IMR-90 (cell line): Measurements from ENCODE around the gene SAMD8. TPM values are rescaled to one million over a fixed set of nuclear protein-coding genes. Genes with fewer than 3 reads are reported as not detected.

ENCODE experiments used
- ATAC-seq: fragments of 200-7000 bp; cut with Tn5 transposase; 2 replicates; pipeline ENCODE4 v1.9.1; 2020; ENCODE audit warnings: low read depth, mild to moderate bottlenecking, moderate library complexity
- BruUV-seq: library from RNA; stranded (reverse); fragments of 400-500 nt; replicated peaks from 2 replicates; lab custom pipeline; 2021; lab: Mats Ljungman, UMichigan
- CTCF ChIA-PET: fragments of 300-600 bp; formaldehyde crosslinking; extraction: SDS; loops from one replicate; lab custom pipeline; 2021; ENCODE audit warnings: antibody characterized with exemption; lab: Yijun Ruan, JAX
- POLR2A ChIA-PET: fragments of 300-600 bp; sonication (Branson Sonifier 250); formaldehyde crosslinking; loops from one replicate; lab custom pipeline; 2022; ENCODE audit warnings: antibody characterized with exemption; ENCODE audit not compliant: unreplicated experiment; lab: Charles Lee
- DNase-seq: peaks from one replicate; pipeline ENCODE4 v3.0.0; 2013
- H2AFZ ChIP-seq: replicated peaks from 2 replicates; pipeline ENCODE3; 2013; ENCODE audit warnings: low read length, mild to moderate bottlenecking; ENCODE audit not compliant: poor library complexity
- H2AK5ac ChIP-seq: 2 replicates; pipeline ENCODE4 v1.6.1; 2013; ENCODE audit warnings: low read depth, low read length, inconsistent platforms
- H2AK9ac ChIP-seq: replicated peaks from 2 replicates; pipeline ENCODE3; 2013; ENCODE audit warnings: mild to moderate bottlenecking, low read depth, low read length, moderate library complexity; ENCODE audit not compliant: poor library complexity
- H2BK120ac ChIP-seq: 2 replicates; pipeline ENCODE4 v1.6.1; 2013; ENCODE audit warnings: low read depth, low read length, inconsistent platforms
- H2BK15ac ChIP-seq: 3 replicates; pipeline ENCODE4 v1.6.1; 2013; ENCODE audit warnings: low read depth, low read length, inconsistent platforms
- H2BK20ac ChIP-seq: 2 replicates; pipeline ENCODE4 v1.6.1; 2013; ENCODE audit warnings: low read depth, mild to moderate bottlenecking, inconsistent platforms, low read length, moderate library complexity
- H2BK5ac ChIP-seq: 2 replicates; pipeline ENCODE4 v1.6.1; 2013; ENCODE audit warnings: mild to moderate bottlenecking, low read depth, low read length, inconsistent platforms; ENCODE audit not compliant: poor library complexity, severe bottlenecking
- H3K14ac ChIP-seq: replicated peaks from 2 replicates; pipeline ENCODE4 v1.6.1; 2013; ENCODE audit warnings: low read depth, low read length, inconsistent platforms
- H3K18ac ChIP-seq: 2 replicates; pipeline ENCODE4 v1.6.1; 2013; ENCODE audit warnings: low read depth, low read length, control low read depth
- H3K23ac ChIP-seq: 2 replicates; pipeline ENCODE4 v1.6.1; 2013; ENCODE audit warnings: low read depth, low read length, inconsistent platforms
- H3K27ac ChIP-seq: 2 replicates; pipeline ENCODE4 v1.5.1; 2013; ENCODE audit warnings: mild to moderate bottlenecking, control low read depth, low read length; ENCODE audit not compliant: insufficient read depth
- H3K27me3 ChIP-seq: 2 replicates; pipeline ENCODE4 v1.6.1; 2013; ENCODE audit warnings: low read length; ENCODE audit not compliant: control insufficient read depth, insufficient read depth
- H3K36me3 ChIP-seq: 2 replicates; pipeline ENCODE4 v1.6.1; 2013; ENCODE audit warnings: low read length, mixed read lengths; ENCODE audit not compliant: control insufficient read depth, insufficient read depth
- H3K4ac ChIP-seq: 2 replicates; pipeline ENCODE4 v1.6.1; 2013; ENCODE audit warnings: low read depth, low read length, inconsistent platforms
- H3K4me1 ChIP-seq: 2 replicates; pipeline ENCODE4 v1.6.1; 2013; ENCODE audit warnings: low read length, mixed read lengths; ENCODE audit not compliant: control insufficient read depth, insufficient read depth
- H3K4me2 ChIP-seq: 2 replicates; pipeline ENCODE4 v1.6.1; 2013; ENCODE audit warnings: low read depth, mild to moderate bottlenecking, control low read depth, low read length, moderate library complexity
- H3K4me3 ChIP-seq: 2 replicates; pipeline ENCODE4 v1.5.1; 2013; ENCODE audit warnings: low read depth, mild to moderate bottlenecking, control low read depth, low read length, moderate library complexity; ENCODE audit not compliant: insufficient read depth
- H3K56ac ChIP-seq: 2 replicates; pipeline ENCODE4 v1.6.1; 2013; ENCODE audit warnings: low read length, inconsistent platforms; ENCODE audit not compliant: insufficient read depth; ENCODE audit errors: extremely low read depth
- H3K79me1 ChIP-seq, 2 experiments: 2 replicates each; pipeline ENCODE4 v1.6.1; 2013; ENCODE audit warnings: low read length in 2 of 2, inconsistent platforms in 1 of 2, low read depth in 1 of 2
- H3K9ac ChIP-seq: 2 replicates; pipeline ENCODE4 v1.6.1; 2013; ENCODE audit warnings: low read depth, low read length, control low read depth
- H3K9me1 ChIP-seq: 2 replicates; pipeline ENCODE4 v1.6.1; 2013; ENCODE audit warnings: low read length, inconsistent platforms; ENCODE audit not compliant: insufficient read depth
- H3K9me3 ChIP-seq: 2 replicates; pipeline ENCODE4 v1.6.1; 2013; ENCODE audit warnings: low read length; ENCODE audit not compliant: control insufficient read depth, insufficient read depth
- H4K20me1 ChIP-seq: 2 replicates; pipeline ENCODE4 v1.6.1; 2013; ENCODE audit warnings: low read length, inconsistent platforms; ENCODE audit not compliant: insufficient read depth
- H4K5ac ChIP-seq: 2 replicates; pipeline ENCODE4 v1.6.1; 2013; ENCODE audit warnings: mild to moderate bottlenecking, low read depth, low read length, control low read depth
- H4K8ac ChIP-seq, 2 experiments: 2 replicates each; pipeline ENCODE4 v1.6.1; 2013; ENCODE audit warnings: low read depth in 2 of 2, low read length in 2 of 2, control low read depth in 1 of 2, inconsistent platforms in 1 of 2
- H4K91ac ChIP-seq: 2 replicates; pipeline ENCODE4 v1.6.1; 2013; ENCODE audit warnings: low read depth, low read length, inconsistent platforms; ENCODE audit not compliant: insufficient read depth
- BHLHE40 ChIP-seq: fragments of 150-350 bp; IDR thresholded peaks from 2 replicates; pipeline ENCODE4 v1.6.1; 2016; ENCODE audit warnings: mild to moderate bottlenecking, low read depth, low read length
- CEBPB ChIP-seq: IDR thresholded peaks from 2 replicates; pipeline ENCODE4 v1.6.1; 2012; ENCODE audit warnings: low read depth, low read length, improper control_type of control experiment
- CHD1 ChIP-seq: IDR thresholded peaks from 2 replicates; pipeline ENCODE4 v1.6.1; 2012; ENCODE audit warnings: low read depth, low read length, improper control_type of control experiment
- CTCF ChIP-seq: conservative IDR thresholded peaks from 2 replicates; pipeline ENCODE4 v1.5.1; 2012; ENCODE audit warnings: mild to moderate bottlenecking, low read depth, low read length, improper control_type of control experiment
- ELK1 ChIP-seq: fragments of 150-350 bp; IDR thresholded peaks from 2 replicates; pipeline ENCODE4 v1.6.1; 2016; ENCODE audit warnings: low read depth, mild to moderate bottlenecking, low read length, moderate library complexity, borderline replicate concordance
- FOS ChIP-seq: fragments of 150-350 bp; IDR thresholded peaks from 2 replicates; pipeline ENCODE4 v1.6.1; 2016; ENCODE audit warnings: low read depth, low read length
- MAFK ChIP-seq: IDR thresholded peaks from 2 replicates; pipeline ENCODE4 v1.6.1; 2012; ENCODE audit warnings: low read depth, low read length, improper control_type of control experiment
- MAZ ChIP-seq: IDR thresholded peaks from 2 replicates; pipeline ENCODE4 v1.6.1; 2012; ENCODE audit warnings: low read depth, mild to moderate bottlenecking, low read length, improper control_type of control experiment, moderate library complexity, borderline replicate concordance
- MXI1 ChIP-seq: IDR thresholded peaks from 2 replicates; pipeline ENCODE4 v1.6.1; 2012; ENCODE audit warnings: low read depth, mild to moderate bottlenecking, low read length, moderate library complexity, borderline replicate concordance
- NFE2L2 ChIP-seq: fragments of 150-350 bp; IDR thresholded peaks from 2 replicates; pipeline ENCODE4 v1.6.1; 2016; ENCODE audit warnings: low read depth, mild to moderate bottlenecking, low read length
- POLR2A ChIP-seq: IDR thresholded peaks from 2 replicates; pipeline ENCODE4 v1.6.1; 2012; ENCODE audit warnings: mild to moderate bottlenecking, low read depth, low read length
- RAD21 ChIP-seq: IDR thresholded peaks from 2 replicates; pipeline ENCODE4 v1.6.1; 2012; ENCODE audit warnings: low read length, improper control_type of control experiment
- RCOR1 ChIP-seq: IDR thresholded peaks from 2 replicates; pipeline ENCODE4 v1.6.1; 2012; ENCODE audit warnings: mild to moderate bottlenecking, low read length, improper control_type of control experiment; ENCODE audit not compliant: insufficient replicate concordance
- RFX5 ChIP-seq: IDR thresholded peaks from 2 replicates; pipeline ENCODE4 v1.8.0; 2012; ENCODE audit warnings: low read depth, mild to moderate bottlenecking, low read length, moderate library complexity
- SMC3 ChIP-seq: fragments of 150-350 bp; IDR thresholded peaks from 2 replicates; pipeline ENCODE4 v1.6.1; 2016; ENCODE audit warnings: low read depth, mild to moderate bottlenecking, antibody characterized with exemption, low read length, moderate library complexity
- WGBS, 2 experiments: methylation state at CpG; one replicate each; pipeline versions ENCODE4 v1.1.5 to v1.1.7; 2013; ENCODE audit warnings: missing lambda C conversion rate in 2 of 2; ENCODE audit not compliant: insufficient read length in 1 of 2; ENCODE audit errors: extremely low coverage in 2 of 2; 5-methylcytosine and 5-hydroxymethylcytosine counted together
- dilution Hi-C: fragments of 300-500 bp; cut with HindIII; formaldehyde crosslinking; loops from one replicate; pipeline ENCODE4 v1.14.3; 2018; ENCODE audit warnings: low sequenced_read_pairs; ENCODE audit not compliant: unreplicated experiment
- in situ Hi-C: fragments of 300-500 bp; cut with MboI; formaldehyde crosslinking; loops from 3 replicates; pipeline ENCODE4 v1.14.3; 2019; ENCODE audit warnings: low sequenced_read_pairs, inconsistent platforms, mixed read lengths
- intact Hi-C: fragments of 100-400 bp; cut with micrococcal nuclease; formaldehyde crosslinking; loops from 2 replicates; pipeline ENCODE4 v1.10.0; 2022
- polyA plus RNA-seq, 3 experiments: library from polyadenylated mRNA; depleted of rRNA; stranded (reverse); fragments of >200 nt; gene quantifications; 2 replicates each; pipeline ENCODE4 v1.2.3, GENCODE V29; 2012; ENCODE audit warnings: low replicate concordance in 1 of 3
- total RNA-seq: library from RNA; depleted of rRNA; stranded (reverse); fragments of >200 nt; gene quantifications from 2 replicates; pipeline ENCODE4 v1.2.3, GENCODE V29; 2012
- TF ChIP-seq, protein P1 (sequence below): fragments of 150-350 bp; IDR thresholded peaks from 2 replicates; pipeline ENCODE4 v1.6.1; 2017; ENCODE audit warnings: mild to moderate bottlenecking, antibody characterized with exemption, low read length, low read depth

The SAMD8 gene
- total and polyA plus RNA-seq, 2 of the 4 experiments (the other 2 are of a cell fraction) = 10.1 to 28.7 TPM

DNA sequence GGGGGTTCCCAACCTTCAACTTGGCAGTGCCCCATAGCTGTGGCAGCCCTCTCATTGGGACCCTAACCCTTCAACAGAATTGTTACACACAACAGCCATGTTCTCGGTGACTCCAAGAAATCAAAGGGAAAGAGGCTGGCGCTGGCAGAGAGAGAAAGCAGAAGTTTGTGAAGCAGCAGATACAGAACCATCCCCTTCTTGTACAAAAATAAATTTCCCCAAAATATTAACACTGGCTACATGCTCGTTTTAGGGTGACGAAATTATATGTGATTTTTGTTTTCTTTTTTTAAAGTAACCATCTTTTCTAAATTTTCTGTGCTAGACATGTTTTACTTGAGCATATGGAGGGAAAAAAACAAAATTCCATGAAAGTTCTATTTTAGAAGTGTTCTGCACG, 45.2 kb upstream of the SAMD8 start:
- WGBS, 2 experiments = no CpG with 5 or more reads among the region's 5 CpGs
- no peak overlapping the region for H2BK120ac ChIP-seq
- dilution Hi-C loops (no loop called here), in situ Hi-C loops (no loop called here), intact Hi-C loops (no loop called here)
- no peak overlapping the region for H4K5ac ChIP-seq
- H3K4ac ChIP-seq = no peak overlapping the region
- no peak overlapping the region for H3K4me2 ChIP-seq
- TF ChIP-seq NFE2L2 (no peak), MXI1 (no peak), CHD1 (no peak), FOS (no peak), RFX5 (no peak), BHLHE40 (no peak), MAFK (no peak), RCOR1 (no peak), POLR2A (no peak), RAD21 (no peak), CEBPB (no peak), ELK1 (no peak), CTCF (no peak), SMC3 (no peak), MAZ (no peak)
- TF ChIP-seq, protein P1, sequence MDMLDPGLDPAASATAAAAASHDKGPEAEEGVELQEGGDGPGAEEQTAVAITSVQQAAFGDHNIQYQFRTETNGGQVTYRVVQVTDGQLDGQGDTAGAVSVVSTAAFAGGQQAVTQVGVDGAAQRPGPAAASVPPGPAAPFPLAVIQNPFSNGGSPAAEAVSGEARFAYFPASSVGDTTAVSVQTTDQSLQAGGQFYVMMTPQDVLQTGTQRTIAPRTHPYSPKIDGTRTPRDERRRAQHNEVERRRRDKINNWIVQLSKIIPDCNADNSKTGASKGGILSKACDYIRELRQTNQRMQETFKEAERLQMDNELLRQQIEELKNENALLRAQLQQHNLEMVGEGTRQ = no peak
- no peak overlapping the region for H4K8ac ChIP-seq
- H3K56ac ChIP-seq = no peak overlapping the region
- H4K20me1 ChIP-seq = no peaks in the 10 kb centered on the region
- no peak overlapping the region for H2BK20ac ChIP-seq
- ChIA-PET POLR2A (no interaction called here), CTCF (no interaction called here)
- H2AK9ac ChIP-seq = no peak overlapping the region
- H3K4me3 ChIP-seq = no peak overlapping the region
- no peaks in the 10 kb centered on the region for H3K27me3 ChIP-seq
- H3K18ac ChIP-seq = no peak overlapping the region
- no peaks in the 10 kb centered on the region; the same call in 1 of the 2 replicates for H3K9me1 ChIP-seq
- no peak for ATAC-seq
- H3K23ac ChIP-seq = no peak overlapping the region
- H3K79me1 ChIP-seq = no peaks in the 10 kb centered on the region
- no peaks in the 10 kb centered on the region for H3K36me3 ChIP-seq
- H2BK5ac ChIP-seq = no peak overlapping the region
- no TSS peak for BruUV-seq
- H3K9me3 ChIP-seq = no peaks in the 10 kb centered on the region
- H2AK5ac ChIP-seq = no peak overlapping the region
- no peak overlapping the region for H4K91ac ChIP-seq
- H3K9ac ChIP-seq = no peak overlapping the region
- H3K4me1 ChIP-seq = peaks cover 3% of the 10 kb centered on the region
- no peak for DNase-seq
- no peak overlapping the region for H2BK15ac ChIP-seq
- no peak overlapping the region for H3K14ac ChIP-seq
- peak overlapping the region; percentile 10 for H2AFZ ChIP-seq
- no peak overlapping the region for H3K27ac ChIP-seq
